HepG2 (cell line): ENCODE measurements around the gene NRP1. TPM values are rescaled to one million over a fixed set of nuclear protein-coding genes. Genes with fewer than 3 reads are reported as not detected.
A peak's percentile ranks its signal among the peaks of the same experiment; 100 is the strongest.

Experiments used
- ARID2 ChIP-seq: sonication (generic); formaldehyde crosslinking; IDR thresholded peaks from 2 replicates; pipeline ENCODE4 v1.8.1; 2022; ENCODE audit warnings: mild to moderate bottlenecking, missing genetic modification reagents, borderline replicate concordance
- CEBPZ ChIP-seq: IDR thresholded peaks from 2 replicates; pipeline ENCODE4 v1.6.1; 2012; ENCODE audit warnings: low read length, improper control_type of control experiment
- CREB1 ChIP-seq, 2 experiments: fragments of 450-650 bp in 1 of 2; IDR thresholded peaks; 2 replicates each; pipeline ENCODE4 v1.6.1; 2016 to 2017; ENCODE audit warnings: control low read depth in 1 of 2, mild to moderate bottlenecking in 1 of 2, missing compliant biosample characterization in 1 of 2, missing genetic modification characterization in 1 of 2
- HOXA5 ChIP-seq: sonication (generic); formaldehyde crosslinking; IDR thresholded peaks from 2 replicates; pipeline ENCODE4 v1.4.0; 2020; ENCODE audit warnings: missing genetic modification reagents
- KDM2A ChIP-seq: sonication (generic); formaldehyde crosslinking; IDR thresholded peaks from 2 replicates; pipeline ENCODE4 v1.4.0; 2020; ENCODE audit warnings: low read depth, missing genetic modification reagents, borderline replicate concordance
- KLF13 ChIP-seq: sonication (generic); formaldehyde crosslinking; IDR thresholded peaks from 2 replicates; pipeline ENCODE4 v1.4.0; 2020; ENCODE audit warnings: mild to moderate bottlenecking, missing genetic modification reagents
- MNT ChIP-seq: fragments of 450-650 bp; IDR thresholded peaks from 2 replicates; pipeline ENCODE4 v1.6.1; 2016
- PCBP2 ChIP-seq: fragments of 200-400 bp; formaldehyde crosslinking; optimal IDR thresholded peaks from 2 replicates; pipeline ENCODE3; 2018; ENCODE audit warnings: low read length, low read depth; ENCODE audit not compliant: poor library complexity, severe bottlenecking
- SAFB2 ChIP-seq: sonication (generic); formaldehyde crosslinking; IDR thresholded peaks from 2 replicates; pipeline ENCODE4 v1.5.1; 2020; ENCODE audit warnings: missing genetic modification reagents, low read depth, mild to moderate bottlenecking, borderline replicate concordance
- SIN3B ChIP-seq: fragments of 150-350 bp; IDR thresholded peaks from 2 replicates; pipeline ENCODE4 v1.6.1; 2014; ENCODE audit warnings: low read length
- YEATS2 ChIP-seq: sonication (generic); formaldehyde crosslinking; IDR thresholded peaks from 2 replicates; pipeline ENCODE4 v1.4.0; 2020; ENCODE audit warnings: missing genetic modification reagents, borderline replicate concordance
- ZBTB20 ChIP-seq: sonication (generic); formaldehyde crosslinking; IDR thresholded peaks from 2 replicates; pipeline ENCODE4 v1.8.1; 2023; ENCODE audit warnings: missing genetic modification reagents, low read depth, mild to moderate bottlenecking, borderline replicate concordance
- ZBTB34 ChIP-seq: sonication (generic); formaldehyde crosslinking; IDR thresholded peaks from 2 replicates; pipeline ENCODE4 v1.8.0; 2022; ENCODE audit warnings: mild to moderate bottlenecking, missing genetic modification reagents
- ZKSCAN8 ChIP-seq: IDR thresholded peaks from 2 replicates; pipeline ENCODE4 v1.6.1; 2016; ENCODE audit warnings: borderline replicate concordance, missing genetic modification reagents, missing compliant biosample characterization
- ZNF136 ChIP-seq: sonication (generic); formaldehyde crosslinking; IDR thresholded peaks from 2 replicates; pipeline ENCODE4 v1.8.1; 2022; ENCODE audit warnings: low read depth, mild to moderate bottlenecking, moderate library complexity, missing genetic modification reagents
- ZNF343 ChIP-seq: sonication (generic); formaldehyde crosslinking; IDR thresholded peaks from 2 replicates; pipeline ENCODE4 v1.4.0; 2020; ENCODE audit warnings: mild to moderate bottlenecking, missing genetic modification reagents
- ZNF362 ChIP-seq: sonication (generic); formaldehyde crosslinking; IDR thresholded peaks from 2 replicates; pipeline ENCODE4 v1.4.0; 2020; ENCODE audit warnings: missing genetic modification reagents, mild to moderate bottlenecking, borderline replicate concordance
- ZNF414 ChIP-seq: sonication (generic); formaldehyde crosslinking; IDR thresholded peaks from 2 replicates; pipeline ENCODE4 v1.5.0; 2020; ENCODE audit warnings: missing genetic modification reagents
- ZNF839 ChIP-seq: sonication (generic); formaldehyde crosslinking; IDR thresholded peaks from 2 replicates; pipeline ENCODE4 v1.4.0; 2020; ENCODE audit warnings: missing genetic modification reagents, mild to moderate bottlenecking, borderline replicate concordance
- polyA plus RNA-seq, 8 experiments: library from polyadenylated mRNA; depleted of rRNA in 3 of 8; stranded (reverse) in 7 of 8; unstranded in 1 of 8; fragments of >200 nt; fragmentation: Illumina TruSeq in 4 of 8; extraction: Trizol in 4 of 8; gene quantifications; 2 replicates each; pipeline versions ENCODE4 v1.2.1 to v1.2.3, GENCODE V29; 2011 to 2016; ENCODE audit warnings: low read depth in 4 of 8, missing spikeins in 1 of 8, mixed read lengths in 1 of 8; ENCODE audit not compliant: insufficient read depth in 1 of 8
- total RNA-seq, 5 experiments: library from RNA; depleted of rRNA; stranded (reverse); fragments of >200 nt; fragmentation: Illumina TruSeq; extraction: Trizol; gene quantifications; 2 replicates each; pipeline ENCODE4 v1.2.3, GENCODE V29; 2016; ENCODE audit warnings: low read depth in 1 of 5

NRP1 gene
- total and polyA plus RNA-seq, 2 of the 13 experiments (the other 11 are each of a cell fraction or from before 2014, with no cell fraction given) = 5.3 to 5.8 TPM

- TF ChIP-seq SAFB2 (CRISPR knock-in tag) (no peak; the same call in 1 of the 2 replicates), PCBP2 (no peak), ZNF414 (CRISPR knock-in tag) (peak; percentile 84), SIN3B (peak; percentile 60; the same call in 1 of the 2 replicates), ZNF839 (CRISPR knock-in tag) (no peak), ARID2 (peak; percentile 64; the same call in 1 of the 2 replicates), ZNF343 (no peak), ZBTB34 (CRISPR knock-in tag) (peak; percentile 61; the same call in 1 of the 2 replicates), CEBPZ (no peak), ZBTB20 (CRISPR knock-in tag) (peak; percentile 76; the same call in 1 of the 2 replicates), YEATS2 (CRISPR knock-in tag) (peak; percentile 64; the same call in 1 of the 2 replicates), MNT (no peak), KLF13 (CRISPR knock-in tag) (no peak), ZNF362 (peak; percentile 52; the same call in 1 of the 2 replicates), KDM2A (CRISPR knock-in tag) (no peak), HOXA5 (CRISPR knock-in tag) (peak; percentile 76; the same call in 1 of the 2 replicates), CREB1 (IDR thresholded peaks at IDR 0.05) (peak; percentile 58; the same call in 1 of the 2 replicates), CREB1 (CRISPR knock-in tag; IDR thresholded peaks at IDR 0.05) (peak; percentile 90), ZNF136 (CRISPR knock-in tag) (peak; percentile 52; the same call in 1 of the 2 replicates), ZKSCAN8 (CRISPR knock-in tag) (peak; percentile 91)
Measured at GRCh38 chr10:33155720-33156638, 178.5 kb downstream of the NRP1 start (continued).
